Measurements from ENCODE around the gene APLF. TPM values are rescaled to one million over a fixed set of nuclear protein-coding genes. Genes with fewer than 3 reads are reported as not detected.
"Not testable (repeated sequence)": the region's sequence is repeated elsewhere in the genome, so short reads cannot be mapped to it uniquely, and the experiment has no call there.

The APLF gene
- total and polyA plus RNA-seq, 4 donors: 1.0 to 9.5 (median 3.7) TPM

- Histone ChIP-seq H3K36me3 (ENCODE audit: control insufficient read depth, insufficient read depth, low read length) (no peaks in the 10 kb centered on the region), H3K4me1 (ENCODE audit: control insufficient read depth, insufficient read depth, low read length) (no peaks in the 10 kb centered on the region), H3K4me3 (ENCODE audit: low read depth, low read length) (no peak overlapping the region), H3K27me3 (ENCODE audit: control insufficient read depth, insufficient read depth, low read length) (no peaks in the 10 kb centered on the region), H3K27ac (ENCODE audit: low read depth, low read length) (no peak overlapping the region), H3K9me3 (ENCODE audit: control insufficient read depth, insufficient read depth, low read length) (no peaks in the 10 kb centered on the region)
- no CpG with 5 or more reads among the region's 2 CpGs for WGBS (ENCODE audit: insufficient coverage)
- no peak for DNase-seq (ENCODE audit: low read depth in 4 of 6, low spot score in 6 of 6)
Observed at GRCh38 chr2:68562934-68563333, 95.5 kb downstream of the APLF start.

- WGBS (ENCODE audit: insufficient coverage): no CpG with 5 or more reads among the region's 2 CpGs
- Histone ChIP-seq H3K4me1 (ENCODE audit: control insufficient read depth, insufficient read depth, low read length) (no peaks in the 10 kb centered on the region), H3K27me3 (ENCODE audit: control insufficient read depth, insufficient read depth, low read length) (no peaks in the 10 kb centered on the region), H3K4me3 (ENCODE audit: low read depth, low read length) (no peak overlapping the region), H3K27ac (ENCODE audit: low read depth, low read length) (no peak overlapping the region), H3K36me3 (ENCODE audit: control insufficient read depth, insufficient read depth, low read length) (no peaks in the 10 kb centered on the region), H3K9me3 (ENCODE audit: control insufficient read depth, insufficient read depth, low read length) (no peaks in the 10 kb centered on the region)
- DNase-seq (ENCODE audit: low read depth in 4 of 6, low spot score in 6 of 6): no peak
Observed at GRCh38 chr2:68564426-68564825, 97.0 kb downstream of the APLF start.

GRCh38 chr2:68565273-68565672 lies 97.9 kb downstream of the APLF start:
- no peak overlapping the region for H3K27ac ChIP-seq (ENCODE audit: low read depth, low read length)
- H3K9me3 ChIP-seq (ENCODE audit: control insufficient read depth, insufficient read depth, low read length): no peaks in the 10 kb centered on the region
- no peaks in the 10 kb centered on the region for H3K27me3 ChIP-seq (ENCODE audit: control insufficient read depth, insufficient read depth, low read length)
- DNase-seq (ENCODE audit: low read depth in 4 of 6, low spot score in 6 of 6): no peak
- no peaks in the 10 kb centered on the region for H3K36me3 ChIP-seq (ENCODE audit: control insufficient read depth, insufficient read depth, low read length)
- H3K4me1 ChIP-seq (ENCODE audit: control insufficient read depth, insufficient read depth, low read length): no peaks in the 10 kb centered on the region
- H3K4me3 ChIP-seq (ENCODE audit: low read depth, low read length): no peak overlapping the region

- Histone ChIP-seq H3K4me1 (ENCODE audit: control insufficient read depth, insufficient read depth, low read length) (no peaks in the 10 kb centered on the region), H3K36me3 (ENCODE audit: control insufficient read depth, insufficient read depth, low read length) (no peaks in the 10 kb centered on the region), H3K27me3 (ENCODE audit: control insufficient read depth, insufficient read depth, low read length) (no peaks in the 10 kb centered on the region), H3K9me3 (ENCODE audit: control insufficient read depth, insufficient read depth, low read length) (no peaks in the 10 kb centered on the region), H3K4me3 (ENCODE audit: low read depth, low read length) (no peak overlapping the region), H3K27ac (ENCODE audit: low read depth, low read length) (no peak overlapping the region)
- DNase-seq (ENCODE audit: low read depth in 4 of 6, low spot score in 6 of 6): no peak
- whole genome bisulfite sequencing (ENCODE audit: insufficient coverage): 90% methylated on average over 2 of the region's 4 CpGs
Observed at GRCh38 chr2:68565858-68566257, 98.5 kb downstream of the APLF start.

GRCh38 chr2:68566362-68566761 lies 99.0 kb downstream of the APLF start:
- no peaks in the 10 kb centered on the region for H3K4me1 ChIP-seq (ENCODE audit: control insufficient read depth, insufficient read depth, low read length)
- H3K27me3 ChIP-seq (ENCODE audit: control insufficient read depth, insufficient read depth, low read length): no peaks in the 10 kb centered on the region
- no peak overlapping the region for H3K4me3 ChIP-seq (ENCODE audit: low read depth, low read length)
- no peaks in the 10 kb centered on the region for H3K9me3 ChIP-seq (ENCODE audit: control insufficient read depth, insufficient read depth, low read length)
- no peak overlapping the region for H3K27ac ChIP-seq (ENCODE audit: low read depth, low read length)
- no peak for DNase-seq (ENCODE audit: low read depth in 4 of 6, low spot score in 6 of 6)
- H3K36me3 ChIP-seq (ENCODE audit: control insufficient read depth, insufficient read depth, low read length): no peaks in the 10 kb centered on the region
- WGBS (ENCODE audit: insufficient coverage): no CpG with 5 or more reads among the region's 3 CpGs

- no CpG with 5 or more reads among the region's 1 CpG for WGBS (ENCODE audit: insufficient coverage)
- H3K27me3 ChIP-seq (ENCODE audit: control insufficient read depth, insufficient read depth, low read length): no peaks in the 10 kb centered on the region
- DNase-seq (ENCODE audit: low read depth in 4 of 6, low spot score in 6 of 6): no peak
- no peaks in the 10 kb centered on the region for H3K9me3 ChIP-seq (ENCODE audit: control insufficient read depth, insufficient read depth, low read length)
- no peaks in the 10 kb centered on the region for H3K4me1 ChIP-seq (ENCODE audit: control insufficient read depth, insufficient read depth, low read length)
- no peak overlapping the region for H3K27ac ChIP-seq (ENCODE audit: low read depth, low read length)
- no peaks in the 10 kb centered on the region for H3K36me3 ChIP-seq (ENCODE audit: control insufficient read depth, insufficient read depth, low read length)
- H3K4me3 ChIP-seq (ENCODE audit: low read depth, low read length): no peak overlapping the region
Observed at GRCh38 chr2:68568116-68568515, 100.7 kb downstream of the APLF start.

- 95% methylated on average over 1 of the region's 1 CpG for WGBS (ENCODE audit: insufficient coverage)
- Histone ChIP-seq H3K9me3 (ENCODE audit: control insufficient read depth, insufficient read depth, low read length) (no peaks in the 10 kb centered on the region), H3K4me1 (ENCODE audit: control insufficient read depth, insufficient read depth, low read length) (no peaks in the 10 kb centered on the region), H3K4me3 (ENCODE audit: low read depth, low read length) (no peak overlapping the region), H3K36me3 (ENCODE audit: control insufficient read depth, insufficient read depth, low read length) (no peaks in the 10 kb centered on the region), H3K27me3 (ENCODE audit: control insufficient read depth, insufficient read depth, low read length) (no peaks in the 10 kb centered on the region), H3K27ac (ENCODE audit: low read depth, low read length) (no peak overlapping the region)
- no peak for DNase-seq (ENCODE audit: low read depth in 4 of 6, low spot score in 6 of 6)
Observed at GRCh38 chr2:68569604-68570003, 102.2 kb downstream of the APLF start.

GRCh38 chr2:68570434-68570833 lies 103.0 kb downstream of the APLF start:
- no CpG with 5 or more reads among the region's 4 CpGs for WGBS (ENCODE audit: insufficient coverage)
- not testable (repeated sequence) for H3K27me3 ChIP-seq (ENCODE audit: control insufficient read depth, insufficient read depth, low read length); H3K36me3 ChIP-seq (ENCODE audit: control insufficient read depth, insufficient read depth, low read length); H3K4me1 ChIP-seq (ENCODE audit: control insufficient read depth, insufficient read depth, low read length); H3K9me3 ChIP-seq (ENCODE audit: control insufficient read depth, insufficient read depth, low read length); H3K4me3 ChIP-seq (ENCODE audit: low read depth, low read length); DNase-seq (ENCODE audit: low read depth in 4 of 6, low spot score in 6 of 6); H3K27ac ChIP-seq (ENCODE audit: low read depth, low read length)

GRCh38 chr2:68574202-68574791 lies 106.9 kb downstream of the APLF start:
- Histone ChIP-seq H3K27me3 (ENCODE audit: control insufficient read depth, insufficient read depth, low read length) (no peaks in the 10 kb centered on the region), H3K36me3 (ENCODE audit: control insufficient read depth, insufficient read depth, low read length) (no peaks in the 10 kb centered on the region), H3K4me1 (ENCODE audit: control insufficient read depth, insufficient read depth, low read length) (no peaks in the 10 kb centered on the region), H3K4me3 (ENCODE audit: low read depth, low read length) (no peak overlapping the region), H3K9me3 (ENCODE audit: control insufficient read depth, insufficient read depth, low read length) (no peaks in the 10 kb centered on the region), H3K27ac (ENCODE audit: low read depth, low read length) (no peak overlapping the region)
- 80% methylated on average over 1 of the region's 2 CpGs for WGBS (ENCODE audit: insufficient coverage)
- no peak for DNase-seq (ENCODE audit: low read depth in 4 of 6, low spot score in 6 of 6)

- Histone ChIP-seq H3K9me3 (ENCODE audit: control insufficient read depth, insufficient read depth, low read length) (no peaks in the 10 kb centered on the region), H3K4me1 (ENCODE audit: control insufficient read depth, insufficient read depth, low read length) (no peaks in the 10 kb centered on the region), H3K36me3 (ENCODE audit: control insufficient read depth, insufficient read depth, low read length) (no peaks in the 10 kb centered on the region), H3K4me3 (ENCODE audit: low read depth, low read length) (no peak overlapping the region), H3K27me3 (ENCODE audit: control insufficient read depth, insufficient read depth, low read length) (no peaks in the 10 kb centered on the region), H3K27ac (ENCODE audit: low read depth, low read length) (no peak overlapping the region)
- no peak for DNase-seq (ENCODE audit: low read depth in 4 of 6, low spot score in 6 of 6)
Observed at GRCh38 chr2:68577183-68577582, 109.8 kb downstream of the APLF start.

Measured in spinal cord (tissue), 10 donors.